GM19372 (cell line): ENCODE data around the gene COX6A2.

ENCODE experiments used
- ATAC-seq: cut with Tn5 transposase; IDR thresholded peaks from one replicate; pipeline ENCODE4 v1.9.1; 2021; ENCODE audit warnings: mild to moderate bottlenecking, low read depth, moderate library complexity; ENCODE audit not compliant: unreplicated experiment

Gene COX6A2

GRCh38 chr16:31411024-31411844 lies 16.9 kb downstream of the COX6A2 start:
- no peak for ATAC-seq

DNA sequence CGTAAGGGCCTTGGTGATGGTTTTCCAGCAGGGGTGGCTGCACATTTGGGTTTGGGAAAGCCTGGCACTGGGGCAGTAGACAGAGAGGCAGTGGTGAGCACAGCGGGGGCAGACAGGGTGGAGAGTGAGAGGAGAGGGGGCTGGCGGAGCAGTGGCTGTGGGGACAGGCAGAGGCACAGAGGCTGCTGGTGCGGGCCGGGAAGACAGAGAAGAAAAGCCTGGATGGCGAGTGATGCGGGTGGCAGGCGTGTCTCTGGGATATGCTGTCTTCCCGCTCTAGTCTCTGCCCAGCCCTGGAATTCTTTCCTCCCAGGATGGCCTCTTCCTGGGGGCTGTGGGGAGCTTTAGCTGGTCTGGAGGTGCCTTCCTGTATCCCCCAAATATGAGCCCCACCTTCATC lies 18.1 kb downstream of the COX6A2 start:
- no peak for ATAC-seq

- ATAC-seq = no peak
Observed at GRCh38 chr16:31409433-31409832, 18.7 kb downstream of the COX6A2 start.

GRCh38 chr16:31407406-31407805 lies 20.8 kb downstream of the COX6A2 start:
- no peak for ATAC-seq

DNA sequence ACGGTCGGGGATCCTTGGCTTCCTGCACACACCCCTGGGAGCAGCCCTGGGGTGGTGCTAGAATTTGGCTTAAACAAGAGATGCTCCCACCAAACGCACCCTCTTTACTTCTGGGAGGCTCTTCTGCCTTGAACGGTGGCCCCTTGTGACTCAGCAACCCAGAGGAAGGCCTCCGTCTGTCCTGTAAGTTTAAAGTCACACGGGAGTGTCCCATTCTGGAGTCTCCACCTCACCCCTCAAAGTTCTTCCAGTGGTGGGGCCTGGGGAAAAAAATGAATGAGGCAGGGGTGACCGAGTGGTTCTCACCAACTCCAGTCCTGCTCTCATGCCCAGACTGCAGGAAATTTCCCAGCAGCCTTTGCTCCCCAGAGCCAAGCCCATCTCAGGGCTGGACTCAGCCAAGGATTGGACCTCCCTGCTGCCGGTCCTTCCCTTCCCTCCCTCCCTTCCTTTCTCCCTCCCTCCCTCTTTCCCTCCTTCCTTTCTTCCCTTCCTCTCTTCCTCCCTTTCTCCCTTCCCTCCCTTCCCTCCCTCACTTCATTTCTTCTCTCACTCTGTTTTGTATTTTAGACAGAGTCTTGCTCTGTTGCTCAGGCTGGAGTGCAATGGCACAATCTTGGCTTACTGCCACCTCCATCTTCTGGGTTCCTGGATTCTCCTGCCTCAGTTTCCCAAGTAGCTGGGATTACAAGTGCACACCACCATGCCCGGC lies 23.7 kb downstream of the COX6A2 start:
- ATAC-seq = no peak

- ATAC-seq = no peak
Observed at GRCh38 chr16:31403590-31404352, 24.4 kb downstream of the COX6A2 start.

GRCh38 chr16:31402687-31403086 lies 25.5 kb downstream of the COX6A2 start:
- no peak for ATAC-seq

DNA sequence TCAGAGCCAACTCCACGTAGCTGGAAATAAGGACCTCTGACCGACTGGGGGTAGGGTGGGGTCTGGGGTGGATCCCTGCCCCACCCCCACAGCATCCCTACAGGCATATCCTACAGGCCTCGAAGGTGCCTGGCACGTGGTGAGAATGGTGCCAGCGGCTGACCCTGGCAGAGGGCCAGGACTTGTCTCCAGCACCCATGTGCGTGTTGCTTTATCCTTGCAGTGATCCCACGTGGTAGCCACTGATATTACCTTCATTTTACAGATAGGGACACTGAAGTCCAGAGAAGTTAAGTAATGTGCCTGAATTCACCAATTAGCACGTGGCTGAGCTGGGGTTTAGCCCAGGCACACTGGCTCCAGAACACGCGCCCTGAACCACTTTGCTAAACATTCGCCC lies 26.7 kb downstream of the COX6A2 start:
- no peak for ATAC-seq

DNA sequence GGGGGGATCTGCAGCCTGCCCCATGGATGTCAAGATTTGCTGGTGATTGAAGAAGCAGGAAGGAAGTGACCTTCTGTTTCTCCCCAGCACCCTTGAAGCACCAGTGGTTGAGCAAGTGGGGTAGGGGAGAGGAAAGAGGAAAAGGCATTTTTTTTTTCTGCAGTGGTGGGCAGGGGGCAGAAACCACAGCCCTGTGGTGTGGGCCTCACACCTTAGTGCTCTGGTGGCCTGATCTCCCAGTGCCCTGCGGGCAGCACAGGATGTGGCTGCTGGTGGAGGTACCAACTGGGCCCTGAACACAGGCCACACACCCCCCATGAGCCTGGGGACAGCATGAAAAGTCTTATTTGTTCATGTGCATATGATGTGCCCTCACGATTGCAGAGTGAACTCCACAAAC lies 28.0 kb downstream of the COX6A2 start:
- no peak for ATAC-seq

GRCh38 chr16:31397701-31398100 lies 30.5 kb downstream of the COX6A2 start:
- no peak for ATAC-seq

- ATAC-seq = no peak
Observed at GRCh38 chr16:31397096-31397660, 31.0 kb downstream of the COX6A2 start.

DNA sequence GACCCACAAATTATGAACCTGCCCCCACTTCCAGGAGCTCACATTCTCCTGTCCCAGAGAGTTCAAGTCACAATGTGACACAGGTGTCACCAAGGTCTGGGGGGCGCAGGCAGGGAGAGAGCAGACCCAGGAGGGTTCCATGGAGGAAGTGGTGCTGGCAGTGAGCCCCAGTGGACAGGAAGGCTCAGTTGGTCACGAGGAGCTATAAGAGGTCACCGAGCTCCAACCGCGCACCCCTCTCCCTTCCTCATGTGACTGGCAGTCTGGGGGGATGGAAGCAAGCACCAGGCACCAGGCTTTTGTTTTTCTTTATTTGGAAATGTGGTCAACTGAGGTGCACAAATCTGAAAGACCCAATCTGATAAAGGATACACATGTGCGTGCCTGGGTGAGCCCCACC lies 32.5 kb downstream of the COX6A2 start:
- ATAC-seq = no peak

DNA sequence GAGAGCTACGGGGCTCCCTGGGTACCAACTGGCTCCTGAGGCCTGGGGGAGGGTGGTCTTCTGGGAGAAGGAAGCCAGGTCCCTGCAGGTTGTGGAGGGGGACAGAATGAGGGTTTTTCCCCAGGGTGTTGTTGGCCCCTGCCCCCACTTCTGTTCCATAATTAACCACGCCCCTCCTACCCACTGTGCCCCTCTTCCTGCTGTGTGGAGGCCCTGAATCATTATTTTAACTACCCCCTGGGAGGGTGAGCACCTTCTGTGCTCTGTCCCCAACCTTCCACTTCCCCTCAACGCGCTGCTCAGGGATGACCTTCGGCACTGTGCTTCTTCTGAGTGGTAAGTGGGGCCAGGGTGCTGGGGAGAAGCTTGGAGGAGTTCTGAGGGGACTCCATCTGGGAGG lies 35.1 kb downstream of the COX6A2 start, which contains the start of gene ITGAD:
Gene ITGAD (plus strand): TSS at position 280 of the 400 bp plus-strand sequence. CDS start 26 bp downstream, at position 306.
- no peak for ATAC-seq

DNA sequence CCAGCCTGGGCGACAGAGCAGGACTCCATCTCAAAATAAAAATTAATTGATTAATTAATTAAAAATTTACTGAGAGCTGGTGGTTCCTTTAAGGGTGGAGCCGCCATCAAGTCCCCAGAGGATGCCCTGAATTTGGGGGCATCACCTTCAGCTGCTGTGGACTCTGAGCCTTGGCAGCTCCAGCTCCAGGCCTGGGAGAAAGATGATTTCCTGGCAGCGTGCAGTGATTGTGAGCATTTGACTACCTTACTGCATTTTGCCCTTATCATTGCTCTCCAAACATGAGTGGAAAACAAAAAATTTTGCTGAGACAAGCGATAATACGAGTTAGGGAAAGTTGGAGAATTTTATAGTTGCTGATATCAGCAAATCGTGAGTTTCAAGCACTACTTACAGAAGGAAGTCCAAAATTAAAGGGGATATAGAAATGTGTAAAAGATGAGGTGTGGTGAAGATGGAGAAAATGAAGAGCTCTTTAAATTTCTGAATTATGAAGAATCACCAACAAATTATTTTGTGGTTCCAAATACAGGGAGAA lies 37.6 kb downstream of the COX6A2 start:
- no peak for ATAC-seq

- no peak for ATAC-seq
Observed at GRCh38 chr16:31388535-31388934, 39.6 kb downstream of the COX6A2 start.

DNA sequence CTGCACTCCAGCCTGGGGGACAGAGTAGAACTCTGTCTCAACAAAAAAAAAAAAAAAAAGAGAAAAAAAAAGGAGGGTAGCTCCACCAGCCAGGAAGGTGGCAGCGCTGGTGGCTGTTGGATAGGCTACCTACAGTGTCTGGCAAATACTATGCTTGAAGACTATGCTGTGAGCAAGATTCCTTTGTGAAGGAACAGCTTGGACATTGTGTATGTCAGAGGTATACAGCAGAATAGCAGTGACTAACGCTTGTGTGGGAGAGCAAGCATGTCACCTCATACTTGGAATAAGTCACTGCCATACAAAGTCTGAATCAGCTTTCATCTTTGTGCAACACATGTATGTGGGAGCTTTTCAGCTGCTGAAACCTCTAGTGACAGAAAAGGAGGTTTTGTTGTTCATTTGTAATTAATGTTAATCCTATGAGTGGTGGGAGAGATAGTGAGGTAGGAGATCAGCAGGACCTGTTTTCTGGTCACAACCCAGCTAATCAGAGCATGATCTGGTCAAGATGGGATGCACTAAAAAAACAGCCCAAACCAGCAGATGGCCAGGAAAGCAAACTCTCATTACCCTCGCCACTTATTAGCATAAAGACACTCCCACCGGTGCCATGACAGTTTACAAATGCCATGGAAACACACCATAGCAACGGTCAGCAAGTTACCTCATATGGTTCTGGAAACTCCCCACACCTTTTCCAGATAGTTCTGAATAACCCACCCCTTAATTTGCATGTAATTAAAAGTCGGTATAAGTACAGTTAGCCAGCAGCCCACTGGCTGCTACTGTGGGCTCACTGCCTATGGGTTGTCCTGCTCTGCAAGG lies 41.8 kb downstream of the COX6A2 start:
- ATAC-seq = no peak

GRCh38 chr16:31385680-31386079 lies 42.5 kb downstream of the COX6A2 start:
- no peak for ATAC-seq

DNA sequence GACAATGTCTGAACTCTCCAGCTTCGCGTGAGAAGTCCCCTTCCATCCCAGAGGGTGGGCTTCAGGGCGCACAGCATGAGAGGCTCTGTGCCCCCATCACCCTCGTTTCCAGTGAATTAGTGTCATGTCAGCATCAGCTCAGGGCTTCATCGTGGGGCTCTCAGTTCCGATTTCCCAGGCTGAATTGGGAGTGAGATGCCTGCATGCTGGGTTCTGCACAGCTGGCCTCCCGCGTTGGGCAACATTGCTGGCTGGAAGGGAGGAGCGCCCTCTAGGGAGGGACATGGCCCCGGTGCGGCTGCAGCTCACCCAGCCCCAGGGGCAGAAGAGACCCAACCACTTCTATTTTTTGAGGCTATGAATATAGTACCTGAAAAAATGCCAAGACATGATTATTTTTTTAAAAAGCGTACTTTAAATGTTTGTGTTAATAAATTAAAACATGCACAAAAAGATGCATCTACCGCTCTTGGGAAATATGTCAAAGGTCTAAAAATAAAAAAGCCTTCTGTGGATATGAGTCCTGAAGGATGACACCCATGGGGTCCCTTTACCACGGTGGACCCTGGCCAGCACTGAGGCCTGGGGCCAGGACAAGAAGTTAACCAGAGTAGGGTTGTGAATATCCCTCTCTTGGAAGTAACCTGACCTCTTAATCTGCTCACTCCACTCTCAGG lies 45.5 kb downstream of the COX6A2 start:
- no peak for ATAC-seq

DNA sequence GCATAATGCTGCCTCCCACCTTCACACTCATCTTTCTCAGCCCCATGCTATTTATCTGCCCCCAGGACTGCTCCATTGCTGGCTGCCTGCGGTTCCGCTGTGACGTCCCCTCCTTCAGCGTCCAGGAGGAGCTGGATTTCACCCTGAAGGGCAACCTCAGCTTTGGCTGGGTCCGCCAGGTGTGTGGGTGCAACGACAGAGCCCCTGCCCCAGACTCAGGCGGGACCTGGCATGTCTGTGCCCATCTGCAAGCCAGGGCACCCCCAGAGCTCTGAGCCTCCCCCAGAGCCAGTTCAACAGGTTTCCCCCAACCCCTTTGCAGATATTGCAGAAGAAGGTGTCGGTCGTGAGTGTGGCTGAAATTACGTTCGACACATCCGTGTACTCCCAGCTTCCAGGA lies 48.0 kb downstream of the COX6A2 start:
- ATAC-seq = no peak
